ENCODE data around the gene HTATSF1. TPM values are rescaled to one million over a fixed set of nuclear protein-coding genes. Genes with fewer than 3 reads are reported as not detected.

Gene HTATSF1
- polyA plus RNA-seq, 3 donors = 1.9 to 20.5 (median 14.2) TPM

DNA sequence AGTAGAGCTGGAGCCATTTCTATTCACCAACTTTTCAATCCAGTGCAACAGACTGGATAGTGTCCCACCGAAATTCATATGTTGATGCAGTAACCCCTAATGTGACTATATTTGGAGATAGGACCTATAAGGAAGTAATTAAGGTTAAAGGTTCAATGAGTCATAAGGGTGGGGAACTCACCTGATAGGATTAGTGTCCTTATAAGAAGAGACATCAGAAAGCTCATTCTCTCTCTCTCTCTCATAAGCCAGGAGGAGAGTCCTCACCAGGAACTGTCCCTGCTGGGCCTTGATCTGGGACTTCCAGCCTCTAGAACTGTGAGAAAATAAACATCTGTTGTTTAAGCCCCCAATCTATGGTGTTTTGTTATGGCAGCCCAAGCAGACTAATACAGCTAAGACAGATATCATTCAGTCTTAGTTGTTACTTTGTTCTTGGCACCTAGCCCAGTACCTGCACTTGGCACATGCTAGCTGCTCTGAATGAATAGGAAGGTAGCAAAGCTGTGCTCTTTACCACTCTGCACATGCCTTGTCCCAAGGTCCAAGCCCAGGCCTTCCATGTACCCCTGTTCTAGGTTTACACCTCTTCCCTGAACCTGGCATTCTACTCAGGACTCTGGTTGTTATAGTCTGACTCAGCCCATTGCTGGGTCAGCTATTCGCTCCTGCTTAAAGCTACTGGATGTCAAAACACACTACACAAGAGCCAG, 28.8 kb upstream of the HTATSF1 start:
- Histone ChIP-seq H3K27ac (ENCODE audit: low read depth in 1 of 2, low read length in 2 of 2) (no peak overlapping the region), H3K36me3 (replicated peaks in 1 of 2; ENCODE audit: control insufficient read depth in 1 of 2, insufficient read depth in 2 of 2, low read length in 2 of 2) (no peaks in the 10 kb centered on the region), H3K27me3 (ENCODE audit: control insufficient read depth in 2 of 2, insufficient read depth in 2 of 2, low read length in 2 of 2) (no peaks in the 10 kb centered on the region), H3K9me3 (replicated peaks in 1 of 2; ENCODE audit: control insufficient read depth in 1 of 2, insufficient read depth in 1 of 2, low read length in 2 of 2) (peaks cover 9 to 13% of the 10 kb centered on the region in 2 donors), H3K79me2 (ENCODE audit: insufficient read depth, low read length) (no peaks in the 10 kb centered on the region), H3K9ac (ENCODE audit: insufficient read depth, low read length, poor library complexity, severe bottlenecking) (no peak overlapping the region), H2AFZ (ENCODE audit: insufficient read depth, low read depth, low read length, poor library complexity, severe bottlenecking) (no peak overlapping the region), H3K4me3 (replicated peaks in 1 of 3; ENCODE audit: low read depth in 2 of 3, low read length in 3 of 3) (no peak overlapping the region), H3K4me1 (ENCODE audit: control insufficient read depth in 1 of 2, insufficient read depth in 2 of 2, low read length in 2 of 2) (no peaks in the 10 kb centered on the region), H3K4me2 (replicated peaks; ENCODE audit: extremely low read depth, low read length, poor library complexity, severe bottlenecking) (no peak overlapping the region), H4K20me1 (ENCODE audit: insufficient read depth, low read length) (no peaks in the 10 kb centered on the region)
- Mint-ChIP-seq H3K9me3 (peaks cover 7 to 19% (median 13%) of the 10 kb centered on the region in 7 donors), H3K36me3 (no peaks in the 10 kb centered on the region), H3K4me3 (no peak overlapping the region), H3K4me1 (no peaks in the 10 kb centered on the region), H3K27me3 (ENCODE audit: low read depth in 3 of 3) (peaks cover 0 to 8% (median 0%) of the 10 kb centered on the region in 3 donors), H3K27ac (no peak overlapping the region)
- DNase-seq = no peak
- intact Hi-C loops (cut with micrococcal nuclease) = no loop called here
- WGBS (ENCODE audit: insufficient coverage) = 100% methylated on average over 1 of the region's 2 CpGs
- TF ChIP-seq, protein P1, sequence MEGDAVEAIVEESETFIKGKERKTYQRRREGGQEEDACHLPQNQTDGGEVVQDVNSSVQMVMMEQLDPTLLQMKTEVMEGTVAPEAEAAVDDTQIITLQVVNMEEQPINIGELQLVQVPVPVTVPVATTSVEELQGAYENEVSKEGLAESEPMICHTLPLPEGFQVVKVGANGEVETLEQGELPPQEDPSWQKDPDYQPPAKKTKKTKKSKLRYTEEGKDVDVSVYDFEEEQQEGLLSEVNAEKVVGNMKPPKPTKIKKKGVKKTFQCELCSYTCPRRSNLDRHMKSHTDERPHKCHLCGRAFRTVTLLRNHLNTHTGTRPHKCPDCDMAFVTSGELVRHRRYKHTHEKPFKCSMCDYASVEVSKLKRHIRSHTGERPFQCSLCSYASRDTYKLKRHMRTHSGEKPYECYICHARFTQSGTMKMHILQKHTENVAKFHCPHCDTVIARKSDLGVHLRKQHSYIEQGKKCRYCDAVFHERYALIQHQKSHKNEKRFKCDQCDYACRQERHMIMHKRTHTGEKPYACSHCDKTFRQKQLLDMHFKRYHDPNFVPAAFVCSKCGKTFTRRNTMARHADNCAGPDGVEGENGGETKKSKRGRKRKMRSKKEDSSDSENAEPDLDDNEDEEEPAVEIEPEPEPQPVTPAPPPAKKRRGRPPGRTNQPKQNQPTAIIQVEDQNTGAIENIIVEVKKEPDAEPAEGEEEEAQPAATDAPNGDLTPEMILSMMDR (IDR thresholded peaks at IDR 0.05) = no peak

DNA sequence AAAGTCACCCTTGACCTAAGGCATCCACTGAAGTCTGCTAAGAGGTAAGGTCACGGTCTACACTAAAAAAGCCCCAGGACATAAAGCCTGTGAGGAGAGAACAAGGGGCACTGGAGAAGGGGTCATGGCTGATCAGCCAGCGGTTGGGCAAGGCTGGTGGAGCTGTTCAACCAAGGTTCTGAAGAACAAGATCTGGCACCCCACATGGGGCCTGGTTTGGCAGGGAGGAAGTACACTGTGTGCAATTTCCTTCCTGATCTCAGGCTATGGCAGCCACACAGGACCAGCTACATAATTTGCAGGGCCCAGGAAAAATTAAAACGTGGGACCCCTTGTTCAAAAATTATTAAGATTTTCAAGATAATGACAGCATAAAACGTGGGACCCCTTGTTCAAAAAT, 23.7 kb upstream of the HTATSF1 start:
- H3K9me3 ChIP-seq (replicated peaks in 1 of 2; ENCODE audit: control insufficient read depth in 1 of 2, insufficient read depth in 1 of 2, low read length in 2 of 2) = peaks cover 11 to 16% of the 10 kb centered on the region in 2 donors
- H2AFZ ChIP-seq (ENCODE audit: insufficient read depth, low read depth, low read length, poor library complexity, severe bottlenecking) = no peak overlapping the region
- H3K4me3 ChIP-seq (replicated peaks in 1 of 3; ENCODE audit: low read depth in 2 of 3, low read length in 3 of 3) = no peak overlapping the region
- Mint-ChIP-seq H3K36me3 (no peaks in the 10 kb centered on the region), H3K9me3 (peaks cover 9 to 22% (median 15%) of the 10 kb centered on the region in 7 donors), H3K27ac (no peak overlapping the region), H3K4me1 (no peaks in the 10 kb centered on the region), H3K27me3 (ENCODE audit: low read depth in 3 of 3) (peaks cover 0 to 6% (median 0%) of the 10 kb centered on the region in 3 donors), H3K4me3 (no peak overlapping the region)
- no peaks in the 10 kb centered on the region for H3K79me2 ChIP-seq (ENCODE audit: insufficient read depth, low read length)
- no peaks in the 10 kb centered on the region for H3K27me3 ChIP-seq (ENCODE audit: control insufficient read depth in 2 of 2, insufficient read depth in 2 of 2, low read length in 2 of 2)
- WGBS (ENCODE audit: insufficient coverage) = no CpG with 5 or more reads among the region's 4 CpGs
- H3K4me1 ChIP-seq (ENCODE audit: control insufficient read depth in 1 of 2, insufficient read depth in 2 of 2, low read length in 2 of 2) = no peaks in the 10 kb centered on the region
- H4K20me1 ChIP-seq (ENCODE audit: insufficient read depth, low read length) = no peaks in the 10 kb centered on the region
- no peak overlapping the region for H3K9ac ChIP-seq (ENCODE audit: insufficient read depth, low read length, poor library complexity, severe bottlenecking)
- intact Hi-C loops (cut with micrococcal nuclease) = no loop called here
- no peak overlapping the region for H3K4me2 ChIP-seq (replicated peaks; ENCODE audit: extremely low read depth, low read length, poor library complexity, severe bottlenecking)
- H3K27ac ChIP-seq (ENCODE audit: low read depth in 1 of 2, low read length in 2 of 2) = no peak overlapping the region
- no peak for DNase-seq
- no peaks in the 10 kb centered on the region for H3K36me3 ChIP-seq (replicated peaks in 1 of 2; ENCODE audit: control insufficient read depth in 1 of 2, insufficient read depth in 2 of 2, low read length in 2 of 2)
- TF ChIP-seq, protein P1 (IDR thresholded peaks at IDR 0.05) = no peak

Measured in CD14-positive monocyte (primary cell).